OCI-LY1 (cell line): ENCODE measurements around the gene RELCH.

Source experiments
- EZH2 ChIP-seq: fragments of 200-600 bp; sonication (generic), shearing (Covaris generic); IDR thresholded peaks from 2 replicates; pipeline ENCODE4 v1.8.0; 2017; ENCODE audit warnings: borderline replicate concordance, mixed run types, mild to moderate bottlenecking, antibody characterized with exemption, low read length, moderate library complexity, mixed read lengths
- TF ChIP-seq, protein P1 (sequence below): fragments of 200-600 bp; sonication (generic), shearing (Covaris generic); IDR thresholded peaks from 2 replicates; pipeline ENCODE4 v1.5.1; 2017; ENCODE audit warnings: mild to moderate bottlenecking, antibody characterized with exemption, low read length, moderate library complexity, mixed read lengths

DNA sequence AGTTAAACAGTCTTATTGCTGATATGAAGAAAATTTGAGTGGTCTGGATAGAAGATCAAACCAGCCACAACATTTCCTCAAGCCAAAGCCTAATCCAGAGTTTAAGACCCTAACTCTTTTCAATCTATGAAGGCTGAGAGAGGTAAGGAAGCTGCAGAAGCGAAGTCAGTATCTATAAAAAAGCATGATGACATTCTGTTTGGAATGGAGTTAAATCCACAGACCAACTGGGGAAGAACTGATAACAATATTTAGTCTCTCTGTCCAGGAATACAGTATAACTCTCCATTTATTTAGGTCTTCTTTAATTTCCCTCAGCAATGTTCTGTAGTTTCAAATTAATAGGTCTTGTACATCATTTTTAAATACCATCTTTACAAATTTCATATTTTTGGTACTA is 16.2 kb upstream of the RELCH start:
- TF ChIP-seq, protein P1, sequence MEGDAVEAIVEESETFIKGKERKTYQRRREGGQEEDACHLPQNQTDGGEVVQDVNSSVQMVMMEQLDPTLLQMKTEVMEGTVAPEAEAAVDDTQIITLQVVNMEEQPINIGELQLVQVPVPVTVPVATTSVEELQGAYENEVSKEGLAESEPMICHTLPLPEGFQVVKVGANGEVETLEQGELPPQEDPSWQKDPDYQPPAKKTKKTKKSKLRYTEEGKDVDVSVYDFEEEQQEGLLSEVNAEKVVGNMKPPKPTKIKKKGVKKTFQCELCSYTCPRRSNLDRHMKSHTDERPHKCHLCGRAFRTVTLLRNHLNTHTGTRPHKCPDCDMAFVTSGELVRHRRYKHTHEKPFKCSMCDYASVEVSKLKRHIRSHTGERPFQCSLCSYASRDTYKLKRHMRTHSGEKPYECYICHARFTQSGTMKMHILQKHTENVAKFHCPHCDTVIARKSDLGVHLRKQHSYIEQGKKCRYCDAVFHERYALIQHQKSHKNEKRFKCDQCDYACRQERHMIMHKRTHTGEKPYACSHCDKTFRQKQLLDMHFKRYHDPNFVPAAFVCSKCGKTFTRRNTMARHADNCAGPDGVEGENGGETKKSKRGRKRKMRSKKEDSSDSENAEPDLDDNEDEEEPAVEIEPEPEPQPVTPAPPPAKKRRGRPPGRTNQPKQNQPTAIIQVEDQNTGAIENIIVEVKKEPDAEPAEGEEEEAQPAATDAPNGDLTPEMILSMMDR = no peak
- TF ChIP-seq EZH2 = no peak
